CD8-positive, alpha-beta memory T cell (primary cell): Measurements from ENCODE around the gene OSBPL10. TPM values are rescaled to one million over a fixed set of nuclear protein-coding genes. Genes with fewer than 3 reads are reported as not detected.
A peak's percentile ranks its signal among the peaks of the same experiment; 100 is the strongest.

Experiments
- CTCF ChIA-PET: fragments of 350-600 bp; sonication (Branson Sonifier 250); formaldehyde crosslinking; loops from one replicate; lab custom pipeline; 2021; ENCODE audit warnings: antibody characterized with exemption; lab: Charles Lee
- POLR2A ChIA-PET: fragments of 350-600 bp; sonication (Branson Sonifier 250); formaldehyde crosslinking; loops from one replicate; lab custom pipeline; 2021; ENCODE audit warnings: antibody characterized with exemption; lab: Charles Lee
- DNase-seq, 5 donors: peaks; one replicate each; pipeline versions ENCODE4 v3.0.0 to v3.0.0-alpha.2; 2020 to 2022; ENCODE audit warnings: mixed read lengths in 1 of 5
- H3K27ac ChIP-seq: one replicate; pipeline ENCODE4 v1.7.0; 2013; ENCODE audit warnings: low read depth, mild to moderate bottlenecking, low read length, moderate library complexity
- H3K27me3 ChIP-seq: 2 replicates; pipeline ENCODE4 v1.7.0; 2013; ENCODE audit warnings: low read length, mild to moderate bottlenecking; ENCODE audit not compliant: insufficient read depth, poor library complexity, severe bottlenecking
- H3K36me3 ChIP-seq: 2 replicates; pipeline ENCODE4 v1.7.0; 2013; ENCODE audit warnings: mild to moderate bottlenecking, low read length, moderate library complexity; ENCODE audit not compliant: insufficient read depth
- H3K4me1 ChIP-seq: 2 replicates; pipeline ENCODE4 v1.7.0; 2013; ENCODE audit warnings: mild to moderate bottlenecking, low read length, moderate library complexity; ENCODE audit not compliant: insufficient read depth
- H3K4me3 ChIP-seq: 2 replicates; pipeline ENCODE4 v1.7.0; 2013; ENCODE audit warnings: mild to moderate bottlenecking, low read length
- H3K9me3 ChIP-seq: 2 replicates; pipeline ENCODE4 v1.7.0; 2013; ENCODE audit warnings: mild to moderate bottlenecking, low read length
- H3K27ac Mint-ChIP-seq, 8 donors: one replicate each; pipeline ENCODE4 v1.8.0; 2020 to 2021; ENCODE audit warnings: mixed read lengths in 8 of 8, mild to moderate bottlenecking in 6 of 8, inconsistent platforms in 3 of 8, moderate library complexity in 3 of 8
- H3K27me3 Mint-ChIP-seq, 2 donors: one replicate each; pipeline ENCODE4 v1.8.0; 2020 to 2021; ENCODE audit warnings: mixed read lengths in 2 of 2, mild to moderate bottlenecking in 1 of 2, moderate library complexity in 1 of 2
- H3K36me3 Mint-ChIP-seq, 3 donors: one replicate each; pipeline ENCODE4 v1.8.0; 2020 to 2021; ENCODE audit warnings: mixed read lengths in 3 of 3, inconsistent platforms in 1 of 3, mild to moderate bottlenecking in 1 of 3
- H3K4me1 Mint-ChIP-seq, 3 donors: one replicate each; pipeline ENCODE4 v1.8.0; 2020 to 2021; ENCODE audit warnings: mixed read lengths in 3 of 3, inconsistent platforms in 1 of 3, mild to moderate bottlenecking in 1 of 3
- H3K4me3 Mint-ChIP-seq, 7 donors: one replicate each; pipeline ENCODE4 v1.8.0; 2020 to 2021; ENCODE audit warnings: mixed read lengths in 7 of 7, mild to moderate bottlenecking in 6 of 7, moderate library complexity in 4 of 7, inconsistent platforms in 2 of 7
- H3K9me3 Mint-ChIP-seq, 5 donors: one replicate each; pipeline ENCODE4 v1.8.0; 2020 to 2022; ENCODE audit warnings: mixed read lengths in 5 of 5, mild to moderate bottlenecking in 3 of 5, moderate library complexity in 2 of 5, inconsistent platforms in 1 of 5
- polyA plus RNA-seq: library from polyadenylated mRNA; unstranded; fragments of 300-500 nt; fragmentation: Illumina TruSeq; gene quantifications from one replicate; pipeline ENCODE4 v1.2.3, GENCODE V29; 2021
- total RNA-seq, 2 experiments: library from RNA; stranded (reverse); gene quantifications; one replicate each; pipeline ENCODE4 v1.2.3, GENCODE V29; 2021

OSBPL10 gene
- total and polyA plus RNA-seq, 3 experiments from 2014 or later = 0.12 to 3.0 (median 2.6) TPM

GRCh38 chr3:31925271-31925630 is 55.8 kb downstream of the OSBPL10 start:
- Mint-ChIP-seq H3K27ac (no peak overlapping the region), H3K4me3 (no peak overlapping the region), H3K4me1 (no peaks in the 10 kb centered on the region), H3K36me3 (no peaks in the 10 kb centered on the region), H3K9me3 (peaks cover 1 to 12% (median 5%) of the 10 kb centered on the region in 5 donors), H3K27me3 (peaks cover 6 to 22% of the 10 kb centered on the region in 2 donors)
- POLR2A ChIA-PET = no interaction called here
- CTCF ChIA-PET = no interaction called here
- no peaks in the 10 kb centered on the region for H3K36me3 ChIP-seq
- peaks cover 2% of the 10 kb centered on the region for H3K9me3 ChIP-seq
- no peaks in the 10 kb centered on the region for H3K4me1 ChIP-seq
- no peak overlapping the region for H3K27ac ChIP-seq
- no peaks in the 10 kb centered on the region for H3K27me3 ChIP-seq
- no peak overlapping the region for H3K4me3 ChIP-seq
- DNase-seq = no peak

- H3K9me3 ChIP-seq = peaks cover 6% of the 10 kb centered on the region
- H3K4me3 ChIP-seq = no peak overlapping the region
- no peaks in the 10 kb centered on the region for H3K4me1 Mint-ChIP-seq
- peaks cover 0 to 1% (median 0%) of the 10 kb centered on the region in 3 donors for H3K36me3 Mint-ChIP-seq
- CTCF ChIA-PET = no interaction called here
- DNase-seq = no peak
- H3K27ac ChIP-seq = no peak overlapping the region
- H3K36me3 ChIP-seq = no peaks in the 10 kb centered on the region
- H3K27ac Mint-ChIP-seq = no peak overlapping the region
- POLR2A ChIA-PET = no interaction called here
- no peak overlapping the region for H3K4me3 Mint-ChIP-seq
- H3K4me1 ChIP-seq = no peaks in the 10 kb centered on the region
- no peaks in the 10 kb centered on the region for H3K27me3 ChIP-seq
- H3K9me3 Mint-ChIP-seq = peaks cover 7 to 13% (median 10%) of the 10 kb centered on the region in 5 donors
- peaks cover 6 to 27% of the 10 kb centered on the region in 2 donors for H3K27me3 Mint-ChIP-seq
Measured at GRCh38 chr3:31924610-31925270, 56.3 kb downstream of the OSBPL10 start.

GRCh38 chr3:31922962-31923361 is 58.1 kb downstream of the OSBPL10 start:
- no peak overlapping the region for H3K4me3 ChIP-seq
- Mint-ChIP-seq H3K4me3 (no peak overlapping the region), H3K27me3 (peaks cover 6 to 31% of the 10 kb centered on the region in 2 donors), H3K36me3 (peaks cover 0 to 10% (median 2%) of the 10 kb centered on the region in 3 donors), H3K9me3 (peaks cover 16 to 26% (median 21%) of the 10 kb centered on the region in 5 donors), H3K27ac (no peak overlapping the region), H3K4me1 (peaks cover 5 to 11% (median 5%) of the 10 kb centered on the region in 3 donors)
- no peaks in the 10 kb centered on the region for H3K27me3 ChIP-seq
- peaks cover 6% of the 10 kb centered on the region for H3K4me1 ChIP-seq
- peaks cover 6% of the 10 kb centered on the region for H3K9me3 ChIP-seq
- ChIA-PET POLR2A (no interaction called here), CTCF (no interaction called here)
- H3K36me3 ChIP-seq = no peaks in the 10 kb centered on the region
- no peak for DNase-seq
- no peak overlapping the region for H3K27ac ChIP-seq

- peaks cover 9 to 22% (median 16%) of the 10 kb centered on the region in 3 donors for H3K4me1 Mint-ChIP-seq
- Histone ChIP-seq H3K4me1 (peaks cover 8% of the 10 kb centered on the region), H3K27me3 (no peaks in the 10 kb centered on the region), H3K9me3 (peaks cover 6% of the 10 kb centered on the region), H3K27ac (no peak overlapping the region), H3K36me3 (no peaks in the 10 kb centered on the region), H3K4me3 (no peak overlapping the region)
- H3K36me3 Mint-ChIP-seq = peaks cover 0 to 10% (median 3%) of the 10 kb centered on the region in 3 donors
- peaks cover 6 to 23% of the 10 kb centered on the region in 2 donors for H3K27me3 Mint-ChIP-seq
- ChIA-PET POLR2A (no interaction called here), CTCF (no interaction called here)
- peaks cover 16 to 26% (median 21%) of the 10 kb centered on the region in 5 donors for H3K9me3 Mint-ChIP-seq
- H3K27ac Mint-ChIP-seq = no peak overlapping the region
- no peak overlapping the region for H3K4me3 Mint-ChIP-seq
- no peak for DNase-seq
Measured at GRCh38 chr3:31921837-31922236, 59.2 kb downstream of the OSBPL10 start.

GRCh38 chr3:31920310-31920709 is 60.8 kb downstream of the OSBPL10 start:
- Histone ChIP-seq H3K27ac (no peak overlapping the region), H3K4me3 (no peak overlapping the region), H3K36me3 (no peaks in the 10 kb centered on the region), H3K27me3 (no peaks in the 10 kb centered on the region), H3K9me3 (peaks cover 6% of the 10 kb centered on the region), H3K4me1 (peaks cover 8% of the 10 kb centered on the region)
- CTCF ChIA-PET = no interaction called here
- no peak overlapping the region for H3K4me3 Mint-ChIP-seq
- POLR2A ChIA-PET = no interaction called here
- no peak overlapping the region for H3K27ac Mint-ChIP-seq
- H3K4me1 Mint-ChIP-seq = peaks cover 9 to 26% (median 16%) of the 10 kb centered on the region in 3 donors
- no peak for DNase-seq
- peaks cover 6 to 23% of the 10 kb centered on the region in 2 donors for H3K27me3 Mint-ChIP-seq
- peaks cover 0 to 10% (median 3%) of the 10 kb centered on the region in 3 donors for H3K36me3 Mint-ChIP-seq
- peaks cover 16 to 26% (median 21%) of the 10 kb centered on the region in 5 donors for H3K9me3 Mint-ChIP-seq

- no peak overlapping the region for H3K27ac Mint-ChIP-seq
- H3K36me3 Mint-ChIP-seq = peaks cover 0 to 10% (median 3%) of the 10 kb centered on the region in 3 donors
- H3K9me3 Mint-ChIP-seq = peaks cover 16 to 26% (median 21%) of the 10 kb centered on the region in 5 donors
- POLR2A ChIA-PET = no interaction called here
- no peaks in the 10 kb centered on the region for H3K36me3 ChIP-seq
- peaks cover 9 to 26% (median 16%) of the 10 kb centered on the region in 3 donors for H3K4me1 Mint-ChIP-seq
- CTCF ChIA-PET = no interaction called here
- peaks cover 6% of the 10 kb centered on the region for H3K9me3 ChIP-seq
- DNase-seq = no peak
- H3K4me1 ChIP-seq = peaks cover 8% of the 10 kb centered on the region
- no peak overlapping the region for H3K27ac ChIP-seq
- no peaks in the 10 kb centered on the region for H3K27me3 ChIP-seq
- no peak overlapping the region for H3K4me3 ChIP-seq
- H3K4me3 Mint-ChIP-seq = no peak overlapping the region
- peaks cover 3 to 18% of the 10 kb centered on the region in 2 donors for H3K27me3 Mint-ChIP-seq
Measured at GRCh38 chr3:31919528-31919927, 61.5 kb downstream of the OSBPL10 start.

- no peak for DNase-seq
- Mint-ChIP-seq H3K4me3 (peak overlapping the region in 6 of 7 donors; percentile 25 to 63 (median 47)), H3K36me3 (peaks cover 0 to 10% (median 3%) of the 10 kb centered on the region in 3 donors), H3K27me3 (peaks cover 3 to 15% of the 10 kb centered on the region in 2 donors), H3K4me1 (peaks cover 9 to 26% (median 16%) of the 10 kb centered on the region in 3 donors), H3K9me3 (peaks cover 16 to 26% (median 21%) of the 10 kb centered on the region in 5 donors), H3K27ac (peak overlapping the region in 4 of 8 donors; percentile 10 to 86 (median 52))
- no peaks in the 10 kb centered on the region for H3K27me3 ChIP-seq
- H3K4me3 ChIP-seq = no peak overlapping the region
- POLR2A ChIA-PET = no interaction called here
- CTCF ChIA-PET = no interaction called here
- peaks cover 6% of the 10 kb centered on the region for H3K9me3 ChIP-seq
- peaks cover 8% of the 10 kb centered on the region for H3K4me1 ChIP-seq
- H3K27ac ChIP-seq = no peak overlapping the region
- no peaks in the 10 kb centered on the region for H3K36me3 ChIP-seq
Measured at GRCh38 chr3:31918179-31919150, 62.6 kb downstream of the OSBPL10 start.
